HCT116 (cell line): ENCODE measurements around the gene UGT1A6. TPM values are rescaled to one million over a fixed set of nuclear protein-coding genes. Genes with fewer than 3 reads are reported as not detected.

Experiments used
- ATAC-seq: fragments of 200-7000 bp; cut with Tn5 transposase; 2 replicates; pipeline ENCODE4 v1.9.1; 2020; ENCODE audit warnings: mild to moderate bottlenecking, moderate library complexity
- BruUV-seq: library from RNA; stranded (reverse); fragments of 400-500 nt; replicated peaks from 2 replicates; lab custom pipeline; 2021; lab: Mats Ljungman, UMichigan
- CTCF ChIA-PET: fragments of 300-600 bp; sonication (Branson Sonifier 250); formaldehyde crosslinking; loops from one replicate; lab custom pipeline; 2021; ENCODE audit warnings: antibody characterized with exemption; lab: Charles Lee
- POLR2A ChIA-PET: fragments of 300-600, 350-600 bp; sonication (Branson Sonifier 250); formaldehyde crosslinking; loops from one replicate; lab custom pipeline; 2021; ENCODE audit warnings: antibody characterized with exemption; lab: Charles Lee
- RAD21 ChIA-PET, 2 experiments: fragments of 300-600 bp; sonication (Branson Sonifier 250); formaldehyde crosslinking; loops; one replicate each; lab custom pipeline; 2023; ENCODE audit warnings: low total read pairs in 2 of 2; ENCODE audit not compliant: uncharacterized antibody in 2 of 2, unreplicated experiment in 2 of 2, low non-redundant PET in 1 of 2; lab: Charles Lee
- DNase-seq: peaks from one replicate; pipeline ENCODE4 v3.0.0-alpha.2; 2010; ENCODE audit warnings: low read depth, low spot score
- H2AFZ ChIP-seq: fragments of 200-600 bp; shearing (Covaris generic), sonication (generic); 2 replicates; pipeline ENCODE4 v1.6.1; 2017; ENCODE audit warnings: low read depth, mixed run types, mixed read lengths, antibody characterized with exemption, low read length; ENCODE audit not compliant: poor library complexity, severe bottlenecking
- H3K27ac ChIP-seq: 2 replicates; pipeline ENCODE4 v1.5.1; 2012; ENCODE audit warnings: low read depth, low read length
- H3K27me3 ChIP-seq: fragments of 200-600 bp; sonication (generic); 2 replicates; pipeline ENCODE4 v1.6.1; 2016; ENCODE audit warnings: mixed run types, low read length, mixed read lengths; ENCODE audit not compliant: insufficient read depth
- H3K36me3 ChIP-seq, 2 experiments: fragments of 200-500 bp in 1 of 2; fragments of 200-600 bp in 1 of 2; sonication (Bioruptor generic) in 1 of 2; sonication (generic) in 1 of 2; 2 replicates each; pipeline versions ENCODE4 v1.5.1 to v1.6.1; 2014 to 2016; ENCODE audit warnings: low read length in 2 of 2, inconsistent platforms in 1 of 2, mixed read lengths in 1 of 2, mixed run types in 1 of 2; ENCODE audit not compliant: insufficient read depth in 2 of 2, control insufficient read depth in 1 of 2
- H3K4me1 ChIP-seq, 2 experiments: fragments of 200-600 bp in 1 of 2; sonication (generic) in 1 of 2; 2 replicates each; pipeline versions ENCODE4 v1.5.1 to v1.6.1; 2012 to 2017; ENCODE audit warnings: low read length in 2 of 2, inconsistent platforms in 1 of 2, mild to moderate bottlenecking in 1 of 2, mixed read lengths in 1 of 2, mixed run types in 1 of 2, moderate library complexity in 1 of 2; ENCODE audit not compliant: insufficient read depth in 2 of 2, control insufficient read depth in 1 of 2
- H3K4me2 ChIP-seq: fragments of 200-600 bp; sonication (generic); 2 replicates; pipeline ENCODE4 v1.6.1; 2017; ENCODE audit warnings: mixed run types, low read length, mixed read lengths
- H3K4me3 ChIP-seq, 2 experiments: fragments of 200-600 bp in 1 of 2; sonication (generic) in 1 of 2; replicated peaks in 1 of 2; 2 replicates each; pipeline ENCODE4 v1.5.1; 2011 to 2016; ENCODE audit warnings: low read length in 2 of 2, control low read depth in 1 of 2, low read depth in 1 of 2, mild to moderate bottlenecking in 1 of 2, mixed read lengths in 1 of 2, mixed run types in 1 of 2
- H3K79me2 ChIP-seq: fragments of 200-600 bp; sonication (generic); 2 replicates; pipeline ENCODE4 v1.6.1; 2017; ENCODE audit warnings: mild to moderate bottlenecking, mixed run types, low read length, moderate library complexity, mixed read lengths; ENCODE audit not compliant: insufficient read depth
- H3K9ac ChIP-seq: fragments of 200-600 bp; sonication (generic); 2 replicates; pipeline ENCODE4 v1.6.1; 2016; ENCODE audit warnings: low read length, mixed read lengths
- H3K9me2 ChIP-seq: fragments of 200-600 bp; sonication (generic), shearing (Covaris generic); 2 replicates; pipeline ENCODE4 v1.6.1; 2017; ENCODE audit warnings: mixed run types, mild to moderate bottlenecking, moderate library complexity; ENCODE audit not compliant: insufficient read depth
- H3K9me3 ChIP-seq, 2 experiments: fragments of 200-500 bp in 1 of 2; fragments of 200-600 bp in 1 of 2; sonication (Bioruptor generic) in 1 of 2; sonication (generic) in 1 of 2; 2 replicates each; pipeline ENCODE4 v1.6.1; 2014 to 2017; ENCODE audit warnings: low read length in 2 of 2, mixed read lengths in 2 of 2, inconsistent platforms in 1 of 2, low read depth in 1 of 2, mild to moderate bottlenecking in 1 of 2, mixed run types in 1 of 2, moderate library complexity in 1 of 2; ENCODE audit not compliant: control insufficient read depth in 1 of 2, insufficient read depth in 1 of 2
- H4K20me1 ChIP-seq: fragments of 200-600 bp; sonication (generic), shearing (Covaris generic); 2 replicates; pipeline ENCODE4 v1.6.1; 2017; ENCODE audit warnings: mixed run types, mild to moderate bottlenecking, moderate library complexity; ENCODE audit not compliant: insufficient read depth
- CBX3 ChIP-seq: IDR thresholded peaks from 2 replicates; pipeline ENCODE4 v1.6.1; 2012; ENCODE audit warnings: low read depth
- CEBPB ChIP-seq: IDR thresholded peaks from 2 replicates; pipeline ENCODE4 v1.6.1; 2012; ENCODE audit warnings: low read depth
- EGR1 ChIP-seq: IDR thresholded peaks from 2 replicates; pipeline ENCODE4 v1.6.1; 2012; ENCODE audit warnings: low read depth
- JUND ChIP-seq: IDR thresholded peaks from 2 replicates; pipeline ENCODE4 v1.6.1; 2012
- RAD21 ChIP-seq: IDR thresholded peaks from 2 replicates; pipeline ENCODE4 v1.6.1; 2012; ENCODE audit warnings: low read depth, mild to moderate bottlenecking
- SIN3A ChIP-seq: IDR thresholded peaks from 2 replicates; pipeline ENCODE4 v1.6.1; 2012; ENCODE audit warnings: low read depth
- SP1 ChIP-seq: IDR thresholded peaks from 2 replicates; pipeline ENCODE4 v1.6.1; 2012; ENCODE audit warnings: low read depth
- SRF ChIP-seq: IDR thresholded peaks from 2 replicates; pipeline ENCODE4 v1.6.1; 2012; ENCODE audit warnings: low read depth
- YY1 ChIP-seq: IDR thresholded peaks from 2 replicates; pipeline ENCODE4 v1.6.1; 2011; ENCODE audit warnings: low read length, low read depth, moderate library complexity, mild to moderate bottlenecking; ENCODE audit not compliant: insufficient replicate concordance; ENCODE audit errors: extremely low read depth
- ZNF274 ChIP-seq: fragments of 200-500 bp; sonication (Bioruptor generic); IDR thresholded peaks from 2 replicates; pipeline ENCODE4 v1.6.1; 2014; ENCODE audit warnings: mild to moderate bottlenecking, low read depth, low read length, inconsistent platforms
- intact Hi-C: fragments of 100-400 bp; cut with micrococcal nuclease; formaldehyde crosslinking; loops from 2 replicates; pipeline ENCODE4 v1.10.0; 2022
- total RNA-seq: library from RNA; stranded (reverse); gene quantifications from one replicate; pipeline ENCODE4 v1.2.1, GENCODE V29; 2021; ENCODE audit not compliant: unreplicated experiment
- TF ChIP-seq, protein P1 (sequence below): IDR thresholded peaks from 2 replicates; pipeline ENCODE4 v1.6.1; 2012
- TF ChIP-seq, protein P2 (sequence below): IDR thresholded peaks from 2 replicates; pipeline ENCODE4 v1.6.1; 2011; ENCODE audit warnings: mild to moderate bottlenecking, low read length, moderate library complexity; ENCODE audit not compliant: insufficient replicate concordance; ENCODE audit errors: extremely low read depth
- TF ChIP-seq, protein P3 (sequence below), 3 experiments: fragments of 200-600 bp in 1 of 3; sonication (generic) in 1 of 3; IDR thresholded peaks in 2 of 3; conservative IDR thresholded peaks in 1 of 3; 2 replicates each; pipeline ENCODE4 v1.5.1; 2012 to 2017; ENCODE audit warnings: low read depth in 2 of 3, low read length in 2 of 3, antibody characterized with exemption in 1 of 3, borderline replicate concordance in 1 of 3, control low read depth in 1 of 3, mild to moderate bottlenecking in 1 of 3, mixed read lengths in 1 of 3, mixed run types in 1 of 3, moderate library complexity in 1 of 3; ENCODE audit not compliant: insufficient read depth in 1 of 3

Gene UGT1A6
- total RNA-seq, 1 experiment from 2014 or later, result not detected

DNA sequence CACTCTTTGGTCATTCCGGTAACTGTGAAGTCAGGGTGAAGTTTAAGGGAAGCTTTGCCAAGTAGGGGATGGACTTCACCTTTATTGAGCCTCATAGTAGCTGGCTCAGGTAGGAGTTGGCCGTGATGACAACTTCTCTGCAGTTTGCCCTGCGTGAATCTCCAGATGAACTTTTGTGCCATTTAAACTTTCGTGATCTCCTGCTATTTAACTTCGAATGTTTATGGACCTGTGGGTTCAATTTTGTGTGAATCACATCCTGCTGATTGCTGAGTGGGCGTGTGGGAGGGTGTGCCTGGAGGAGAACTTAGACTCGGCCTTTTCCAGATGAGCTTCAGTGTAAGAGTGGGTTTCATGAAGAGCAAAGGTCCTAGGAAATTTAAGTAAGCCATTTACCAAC lies 71.6 kb downstream of the UGT1A6 start:
- Histone ChIP-seq H3K9ac (no peak overlapping the region), H2AFZ (no peak overlapping the region), H3K4me1 (peaks cover 3 to 10% of the 10 kb centered on the region in 2 experiments; a peak in 2 of 4 replicates), H3K79me2 (no peaks in the 10 kb centered on the region), H3K9me3 (no peaks in the 10 kb centered on the region), H3K27ac (no peak overlapping the region), H3K9me2 (no peaks in the 10 kb centered on the region), H3K4me2 (peak overlapping the region; percentile 48), H3K27me3 (no peaks in the 10 kb centered on the region), H3K36me3 (no peaks in the 10 kb centered on the region), H4K20me1 (no peaks in the 10 kb centered on the region), H3K4me3 (no peak overlapping the region)
- ChIA-PET RAD21 (no interaction called here), POLR2A (no interaction called here), CTCF (no interaction called here)
- intact Hi-C loops, result no loop called here
- ATAC-seq, result no peak
- DNase-seq, result no peak
- TF ChIP-seq EGR1 (peak; percentile 62; the same call in 1 of the 2 replicates), YY1 (no peak)
- BruUV-seq, result no TSS peak

DNA sequence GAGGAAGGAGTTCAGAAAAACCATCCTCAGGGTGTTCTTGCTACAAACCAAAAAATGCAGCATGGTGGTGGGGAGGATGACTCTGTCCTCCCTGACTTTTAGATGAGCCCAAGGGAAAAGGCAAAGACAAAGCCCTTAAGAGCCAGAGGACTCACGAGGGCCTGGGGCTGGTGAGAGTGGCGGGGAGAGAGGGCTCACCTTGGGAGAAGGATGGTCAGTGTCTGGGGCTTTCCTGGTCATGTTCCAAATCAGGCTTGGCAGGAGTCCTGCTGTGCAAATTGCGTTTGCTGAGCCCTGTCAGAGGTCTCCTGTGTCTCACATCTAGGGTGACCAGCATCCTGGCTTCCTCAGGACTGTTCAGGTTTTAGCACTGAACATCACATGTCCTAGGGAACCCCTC lies 72.1 kb downstream of the UGT1A6 start:
- Histone ChIP-seq H4K20me1 (no peaks in the 10 kb centered on the region), H3K79me2 (no peaks in the 10 kb centered on the region), H3K9me2 (no peaks in the 10 kb centered on the region), H3K27me3 (no peaks in the 10 kb centered on the region), H2AFZ (no peak overlapping the region), H3K36me3 (no peaks in the 10 kb centered on the region), H3K9ac (no peak overlapping the region), H3K4me1 (peaks cover 3 to 10% of the 10 kb centered on the region in 2 experiments; a peak in 2 of 4 replicates), H3K4me3 (no peak overlapping the region), H3K27ac (no peak overlapping the region), H3K9me3 (no peaks in the 10 kb centered on the region), H3K4me2 (peak overlapping the region; percentile 48)
- ChIA-PET POLR2A (no interaction called here), CTCF (no interaction called here), RAD21 (no interaction called here)
- intact Hi-C loops, result no loop called here
- no TSS peak for BruUV-seq
- ATAC-seq (no peak; the same call in 1 of the 2 replicates), DNase-seq (no peak)
- TF ChIP-seq SRF (no peak), EGR1 (no peak), RAD21 (no peak), ZNF274 (no peak), CBX3 (no peak), SP1 (no peak), JUND (no peak), SIN3A (no peak), CEBPB (no peak)
- TF ChIP-seq, protein P1, sequence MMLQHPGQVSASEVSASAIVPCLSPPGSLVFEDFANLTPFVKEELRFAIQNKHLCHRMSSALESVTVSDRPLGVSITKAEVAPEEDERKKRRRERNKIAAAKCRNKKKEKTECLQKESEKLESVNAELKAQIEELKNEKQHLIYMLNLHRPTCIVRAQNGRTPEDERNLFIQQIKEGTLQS, result no peak
- TF ChIP-seq, protein P2, sequence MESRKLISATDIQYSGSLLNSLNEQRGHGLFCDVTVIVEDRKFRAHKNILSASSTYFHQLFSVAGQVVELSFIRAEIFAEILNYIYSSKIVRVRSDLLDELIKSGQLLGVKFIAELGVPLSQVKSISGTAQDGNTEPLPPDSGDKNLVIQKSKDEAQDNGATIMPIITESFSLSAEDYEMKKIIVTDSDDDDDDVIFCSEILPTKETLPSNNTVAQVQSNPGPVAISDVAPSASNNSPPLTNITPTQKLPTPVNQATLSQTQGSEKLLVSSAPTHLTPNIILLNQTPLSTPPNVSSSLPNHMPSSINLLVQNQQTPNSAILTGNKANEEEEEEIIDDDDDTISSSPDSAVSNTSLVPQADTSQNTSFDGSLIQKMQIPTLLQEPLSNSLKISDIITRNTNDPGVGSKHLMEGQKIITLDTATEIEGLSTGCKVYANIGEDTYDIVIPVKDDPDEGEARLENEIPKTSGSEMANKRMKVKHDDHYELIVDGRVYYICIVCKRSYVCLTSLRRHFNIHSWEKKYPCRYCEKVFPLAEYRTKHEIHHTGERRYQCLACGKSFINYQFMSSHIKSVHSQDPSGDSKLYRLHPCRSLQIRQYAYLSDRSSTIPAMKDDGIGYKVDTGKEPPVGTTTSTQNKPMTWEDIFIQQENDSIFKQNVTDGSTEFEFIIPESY, result no peak
- TF ChIP-seq, protein P3, sequence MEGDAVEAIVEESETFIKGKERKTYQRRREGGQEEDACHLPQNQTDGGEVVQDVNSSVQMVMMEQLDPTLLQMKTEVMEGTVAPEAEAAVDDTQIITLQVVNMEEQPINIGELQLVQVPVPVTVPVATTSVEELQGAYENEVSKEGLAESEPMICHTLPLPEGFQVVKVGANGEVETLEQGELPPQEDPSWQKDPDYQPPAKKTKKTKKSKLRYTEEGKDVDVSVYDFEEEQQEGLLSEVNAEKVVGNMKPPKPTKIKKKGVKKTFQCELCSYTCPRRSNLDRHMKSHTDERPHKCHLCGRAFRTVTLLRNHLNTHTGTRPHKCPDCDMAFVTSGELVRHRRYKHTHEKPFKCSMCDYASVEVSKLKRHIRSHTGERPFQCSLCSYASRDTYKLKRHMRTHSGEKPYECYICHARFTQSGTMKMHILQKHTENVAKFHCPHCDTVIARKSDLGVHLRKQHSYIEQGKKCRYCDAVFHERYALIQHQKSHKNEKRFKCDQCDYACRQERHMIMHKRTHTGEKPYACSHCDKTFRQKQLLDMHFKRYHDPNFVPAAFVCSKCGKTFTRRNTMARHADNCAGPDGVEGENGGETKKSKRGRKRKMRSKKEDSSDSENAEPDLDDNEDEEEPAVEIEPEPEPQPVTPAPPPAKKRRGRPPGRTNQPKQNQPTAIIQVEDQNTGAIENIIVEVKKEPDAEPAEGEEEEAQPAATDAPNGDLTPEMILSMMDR (IDR thresholded peaks at IDR 0.05 in 2 of 3, conservative IDR thresholded peaks at IDR 0.05 in 1 of 3; ENCODE audit: borderline replicate concordance in 1 of 3, insufficient read depth in 1 of 3, low read depth in 2 of 3, low read length in 2 of 3), result no peak
